Measurements from ENCODE around the gene CTNND1. TPM values are rescaled to one million over a fixed set of nuclear protein-coding genes. Genes with fewer than 3 reads are reported as not detected.

CTNND1 gene
- total RNA-seq, 1 donor from 2014 or later = 187 TPM

GRCh38 chr11:57778318-57779037 is 16.9 kb downstream of the CTNND1 start:
- peaks cover 12% of the 10 kb centered on the region for H3K36me3 Mint-ChIP-seq
- peak; percentile 87 for DNase-seq (ENCODE audit: extremely low spot score, unreplicated experiment)
- no peak for TF ChIP-seq CTCF (conservative IDR thresholded peaks at IDR 0.05)

GRCh38 chr11:57779276-57779675 is 17.7 kb downstream of the CTNND1 start:
- peak overlapping the region; percentile 97 for H3K27ac Mint-ChIP-seq
- H3K4me1 Mint-ChIP-seq (ENCODE audit: unreplicated experiment) = peaks cover 66% of the 10 kb centered on the region
- H3K36me3 Mint-ChIP-seq = peaks cover 12% of the 10 kb centered on the region
- no peaks in the 10 kb centered on the region for H3K27me3 Mint-ChIP-seq
- peak overlapping the region; percentile 72 for H3K4me3 Mint-ChIP-seq
- DNase-seq (ENCODE audit: extremely low spot score, unreplicated experiment) = no peak
- no peaks in the 10 kb centered on the region for H3K9me3 Mint-ChIP-seq
- TF ChIP-seq CTCF (conservative IDR thresholded peaks at IDR 0.05) = peak; percentile 34

More at GRCh38 chr11:57778318-57779037, 16.9 kb downstream of the CTNND1 start:
- H3K4me3 Mint-ChIP-seq = peak overlapping the region; percentile 72
- H3K9me3 Mint-ChIP-seq = no peaks in the 10 kb centered on the region
- H3K27me3 Mint-ChIP-seq = no peaks in the 10 kb centered on the region
- peaks cover 70% of the 10 kb centered on the region for H3K4me1 Mint-ChIP-seq (ENCODE audit: unreplicated experiment)
- peak overlapping the region; percentile 97 for H3K27ac Mint-ChIP-seq

GRCh38 chr11:57781529-57781943 is 19.9 kb downstream of the CTNND1 start:
- TF ChIP-seq CTCF (conservative IDR thresholded peaks at IDR 0.05) = no peak
- H3K27ac Mint-ChIP-seq = peak overlapping the region; percentile 97
- DNase-seq (ENCODE audit: extremely low spot score, unreplicated experiment) = no peak
- H3K36me3 Mint-ChIP-seq = peaks cover 20% of the 10 kb centered on the region
- H3K4me1 Mint-ChIP-seq (ENCODE audit: unreplicated experiment) = peaks cover 57% of the 10 kb centered on the region
- H3K9me3 Mint-ChIP-seq = no peaks in the 10 kb centered on the region
- H3K4me3 Mint-ChIP-seq = peak overlapping the region; percentile 78
- no peaks in the 10 kb centered on the region for H3K27me3 Mint-ChIP-seq

- TF ChIP-seq CTCF (conservative IDR thresholded peaks at IDR 0.05) = no peak
- Mint-ChIP-seq H3K4me3 (peak overlapping the region; percentile 44), H3K27me3 (no peaks in the 10 kb centered on the region), H3K9me3 (no peaks in the 10 kb centered on the region), H3K36me3 (peaks cover 30% of the 10 kb centered on the region), H3K27ac (peak overlapping the region; percentile 84), H3K4me1 (ENCODE audit: unreplicated experiment) (peaks cover 50% of the 10 kb centered on the region)
- no peak for DNase-seq (ENCODE audit: extremely low spot score, unreplicated experiment)
Measured at GRCh38 chr11:57785072-57785471, 23.5 kb downstream of the CTNND1 start.

- H3K27ac Mint-ChIP-seq = peak overlapping the region; percentile 91
- H3K9me3 Mint-ChIP-seq = no peaks in the 10 kb centered on the region
- TF ChIP-seq CTCF (conservative IDR thresholded peaks at IDR 0.05) = no peak
- DNase-seq (ENCODE audit: extremely low spot score, unreplicated experiment) = no peak
- H3K4me3 Mint-ChIP-seq = peak overlapping the region; percentile 49
- no peaks in the 10 kb centered on the region for H3K27me3 Mint-ChIP-seq
- peaks cover 46% of the 10 kb centered on the region for H3K4me1 Mint-ChIP-seq (ENCODE audit: unreplicated experiment)
- peaks cover 35% of the 10 kb centered on the region for H3K36me3 Mint-ChIP-seq
Measured at GRCh38 chr11:57786436-57786835, 24.8 kb downstream of the CTNND1 start.

Data from type B pancreatic cell (in vitro differentiated cells).